Chondrocyte (in vitro differentiated cells): ENCODE measurements around the gene CYREN. TPM values are rescaled to one million over a fixed set of nuclear protein-coding genes. Genes with fewer than 3 reads are reported as not detected.

Source experiments
- DNase-seq: peaks from one replicate; pipeline ENCODE4 v3.0.0; 2021; ENCODE audit warnings: mixed read lengths, low spot score
- H3K27ac Mint-ChIP-seq: one replicate; pipeline ENCODE4 v1.8.0; 2021; ENCODE audit warnings: mild to moderate bottlenecking, moderate library complexity, mixed read lengths; ENCODE audit not compliant: unreplicated experiment
- H3K27me3 Mint-ChIP-seq: 2 replicates; pipeline ENCODE4 v1.8.0; 2021; ENCODE audit warnings: low read depth, mixed read lengths
- H3K36me3 Mint-ChIP-seq: 2 replicates; pipeline ENCODE4 v1.8.0; 2021; ENCODE audit warnings: low read depth, mixed read lengths
- H3K4me1 Mint-ChIP-seq: 2 replicates; pipeline ENCODE4 v1.8.0; 2021; ENCODE audit warnings: low read depth, mild to moderate bottlenecking, mixed read lengths
- H3K4me3 Mint-ChIP-seq: one replicate; pipeline ENCODE4 v1.8.0; 2021; ENCODE audit warnings: mild to moderate bottlenecking, moderate library complexity, mixed read lengths; ENCODE audit not compliant: unreplicated experiment
- H3K9me3 Mint-ChIP-seq: 2 replicates; pipeline ENCODE4 v1.8.0; 2021; ENCODE audit warnings: low read depth, mixed read lengths
- total RNA-seq: library from RNA; stranded (reverse); gene quantifications from 3 replicates; pipeline ENCODE4 v1.2.1, GENCODE V29; 2021
- TF ChIP-seq, protein P1 (sequence below): fragments of 200-600 bp; sonication (generic); IDR thresholded peaks from 2 replicates; pipeline ENCODE4 v1.5.0; 2021; ENCODE audit warnings: antibody characterized with exemption, mild to moderate bottlenecking, moderate library complexity

The CYREN gene
- total RNA-seq, 1 donor from 2014 or later = 30.2 TPM

DNA sequence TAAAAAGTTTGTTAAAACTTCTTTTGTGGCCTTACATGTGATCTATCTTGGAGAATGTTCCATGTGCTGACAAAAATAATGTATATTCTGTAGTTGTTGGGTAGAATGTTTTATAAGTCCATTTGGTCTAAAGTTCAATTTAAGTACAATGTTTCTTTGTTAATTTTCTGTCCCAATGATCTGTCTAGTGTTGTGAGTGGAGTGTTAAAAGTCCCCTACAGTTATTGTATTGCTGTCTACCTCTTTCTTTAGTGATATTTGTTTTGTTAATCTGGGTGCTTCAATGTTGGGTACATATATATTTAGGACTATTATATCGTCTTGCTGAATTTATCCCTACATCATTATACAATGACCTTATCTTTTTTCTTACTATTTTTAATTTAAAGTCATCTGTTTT, 15.8 kb downstream of the CYREN start:
- H3K36me3 Mint-ChIP-seq = peaks cover 23% of the 10 kb centered on the region
- DNase-seq = no peak
- H3K27ac Mint-ChIP-seq = no peak overlapping the region
- H3K9me3 Mint-ChIP-seq = peaks cover 42% of the 10 kb centered on the region
- no peaks in the 10 kb centered on the region for H3K27me3 Mint-ChIP-seq
- TF ChIP-seq, protein P1, sequence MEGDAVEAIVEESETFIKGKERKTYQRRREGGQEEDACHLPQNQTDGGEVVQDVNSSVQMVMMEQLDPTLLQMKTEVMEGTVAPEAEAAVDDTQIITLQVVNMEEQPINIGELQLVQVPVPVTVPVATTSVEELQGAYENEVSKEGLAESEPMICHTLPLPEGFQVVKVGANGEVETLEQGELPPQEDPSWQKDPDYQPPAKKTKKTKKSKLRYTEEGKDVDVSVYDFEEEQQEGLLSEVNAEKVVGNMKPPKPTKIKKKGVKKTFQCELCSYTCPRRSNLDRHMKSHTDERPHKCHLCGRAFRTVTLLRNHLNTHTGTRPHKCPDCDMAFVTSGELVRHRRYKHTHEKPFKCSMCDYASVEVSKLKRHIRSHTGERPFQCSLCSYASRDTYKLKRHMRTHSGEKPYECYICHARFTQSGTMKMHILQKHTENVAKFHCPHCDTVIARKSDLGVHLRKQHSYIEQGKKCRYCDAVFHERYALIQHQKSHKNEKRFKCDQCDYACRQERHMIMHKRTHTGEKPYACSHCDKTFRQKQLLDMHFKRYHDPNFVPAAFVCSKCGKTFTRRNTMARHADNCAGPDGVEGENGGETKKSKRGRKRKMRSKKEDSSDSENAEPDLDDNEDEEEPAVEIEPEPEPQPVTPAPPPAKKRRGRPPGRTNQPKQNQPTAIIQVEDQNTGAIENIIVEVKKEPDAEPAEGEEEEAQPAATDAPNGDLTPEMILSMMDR = no peak
- no peak overlapping the region for H3K4me3 Mint-ChIP-seq
- H3K4me1 Mint-ChIP-seq = peaks cover 4% of the 10 kb centered on the region

DNA sequence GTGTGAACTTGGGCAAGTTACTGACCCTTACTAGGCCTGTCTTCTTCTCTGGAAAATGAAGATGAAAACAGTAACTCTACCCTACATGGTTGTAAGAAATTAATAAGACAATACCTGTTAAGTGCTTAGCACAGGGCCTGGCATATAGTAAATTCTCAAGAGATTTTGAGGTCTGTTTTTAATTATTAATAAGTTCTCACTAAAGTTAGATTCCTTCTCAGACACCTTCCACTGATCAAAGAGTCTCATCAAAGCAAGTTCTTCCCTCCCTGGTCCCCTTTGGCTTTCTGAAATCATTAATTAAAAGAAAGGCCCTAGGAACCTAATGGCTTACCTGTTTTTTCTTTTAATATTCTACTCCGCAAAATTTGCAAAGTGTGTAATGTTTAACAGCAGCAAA, 18.1 kb downstream of the CYREN start:
- no peaks in the 10 kb centered on the region for H3K27me3 Mint-ChIP-seq
- H3K9me3 Mint-ChIP-seq = peaks cover 42% of the 10 kb centered on the region
- no peak overlapping the region for H3K4me3 Mint-ChIP-seq
- peaks cover 5% of the 10 kb centered on the region for H3K4me1 Mint-ChIP-seq
- peaks cover 23% of the 10 kb centered on the region for H3K36me3 Mint-ChIP-seq
- TF ChIP-seq, protein P1 = no peak
- DNase-seq = no peak
- no peak overlapping the region for H3K27ac Mint-ChIP-seq

DNA sequence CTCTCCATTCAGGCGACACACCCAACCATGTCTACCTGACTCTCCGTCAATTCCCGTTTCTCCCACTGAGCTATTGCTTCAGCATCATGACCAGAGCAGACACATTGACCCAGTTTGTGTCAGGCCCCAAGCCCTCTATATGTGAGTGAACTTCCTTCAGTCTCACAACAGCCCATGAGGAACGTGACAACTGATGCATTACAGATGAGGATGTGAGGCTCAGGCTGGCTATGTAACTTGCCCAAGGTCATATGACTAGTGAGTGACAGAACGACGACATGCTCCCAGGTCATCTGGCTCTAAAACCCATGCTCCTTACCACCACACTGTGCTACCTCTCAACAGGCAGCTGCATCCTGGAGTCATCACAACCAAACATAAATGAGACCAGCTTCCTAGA, 19.0 kb downstream of the CYREN start:
- peaks cover 34% of the 10 kb centered on the region for H3K9me3 Mint-ChIP-seq

DNA sequence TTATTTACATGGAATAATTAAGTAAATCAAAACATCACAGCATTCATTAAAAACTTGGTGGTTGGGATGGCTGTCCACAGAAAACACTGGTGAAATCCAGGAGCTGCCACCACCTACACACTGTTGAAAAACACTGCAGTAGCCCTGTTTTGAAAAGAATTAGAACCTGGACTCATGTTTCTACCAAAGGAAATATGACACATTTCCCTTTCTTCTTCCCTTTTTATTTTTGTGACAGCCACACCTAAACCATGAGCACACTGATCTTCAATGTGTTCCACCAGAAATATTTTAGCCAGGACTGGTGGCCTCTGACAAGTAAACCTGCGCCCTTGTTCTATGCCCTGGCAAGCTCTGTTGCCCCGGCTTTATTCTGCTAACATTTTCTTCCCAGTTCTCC, 19.4 kb downstream of the CYREN start:
- H3K36me3 Mint-ChIP-seq = peaks cover 15% of the 10 kb centered on the region
- no peaks in the 10 kb centered on the region for H3K27me3 Mint-ChIP-seq
- TF ChIP-seq, protein P1 = no peak
- H3K9me3 Mint-ChIP-seq = peaks cover 30% of the 10 kb centered on the region
- H3K4me1 Mint-ChIP-seq = peaks cover 5% of the 10 kb centered on the region
- H3K27ac Mint-ChIP-seq = no peak overlapping the region
- DNase-seq = no peak
- H3K4me3 Mint-ChIP-seq = no peak overlapping the region

More for the DNA sequence above, 19.0 kb downstream of the CYREN start:
- no peak overlapping the region for H3K27ac Mint-ChIP-seq
- H3K4me1 Mint-ChIP-seq = peaks cover 5% of the 10 kb centered on the region
- H3K36me3 Mint-ChIP-seq = peaks cover 19% of the 10 kb centered on the region
- DNase-seq = no peak
- no peak overlapping the region for H3K4me3 Mint-ChIP-seq
- TF ChIP-seq, protein P1 = no peak
- H3K27me3 Mint-ChIP-seq = no peaks in the 10 kb centered on the region

DNA sequence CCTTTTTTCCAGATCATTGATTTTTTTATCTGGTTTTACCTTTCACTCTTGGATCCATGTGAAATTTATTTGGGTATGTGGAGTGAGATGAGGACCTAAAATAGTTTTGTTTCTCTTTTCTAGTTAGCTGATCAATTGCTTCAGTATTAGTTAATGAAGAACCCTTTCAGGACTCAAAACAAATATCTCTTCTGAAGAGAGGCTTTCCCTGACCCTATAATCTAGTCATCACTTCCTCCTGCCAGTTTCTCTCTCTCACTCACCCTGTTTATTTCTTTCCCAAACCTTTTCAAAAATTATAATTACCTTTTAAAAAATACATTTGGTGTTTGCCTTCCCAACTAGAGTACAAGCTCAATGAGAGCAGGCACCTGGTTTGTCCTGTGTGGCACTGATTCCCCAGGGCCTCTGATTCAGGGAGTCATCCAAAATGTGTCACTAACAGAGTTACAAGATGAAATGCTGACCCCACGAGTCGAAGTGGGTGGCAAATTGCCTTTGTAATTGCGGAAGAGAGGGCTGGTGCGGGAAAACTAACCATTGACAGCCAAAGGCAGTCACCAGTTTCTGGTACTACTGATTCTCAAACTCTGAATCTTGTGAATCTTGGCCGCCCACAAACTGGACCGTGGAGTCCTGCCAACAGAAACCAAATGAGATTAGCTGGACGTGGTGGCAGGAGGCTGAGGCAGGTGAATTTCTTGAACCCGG, 20.3 kb downstream of the CYREN start:
- no peaks in the 10 kb centered on the region for H3K27me3 Mint-ChIP-seq
- H3K27ac Mint-ChIP-seq = no peak overlapping the region
- H3K36me3 Mint-ChIP-seq = peaks cover 10% of the 10 kb centered on the region
- peaks cover 5% of the 10 kb centered on the region for H3K4me1 Mint-ChIP-seq
- peaks cover 22% of the 10 kb centered on the region for H3K9me3 Mint-ChIP-seq
- DNase-seq = no peak
- TF ChIP-seq, protein P1 = no peak
- no peak overlapping the region for H3K4me3 Mint-ChIP-seq
